GM23338 (cell line): ENCODE results near the gene ICAM2. TPM values are rescaled to one million over a fixed set of nuclear protein-coding genes. Genes with fewer than 3 reads are reported as not detected.

ENCODE experiments used
- ATAC-seq: fragments of 200-7000 bp; cut with Tn5 transposase; 3 replicates; pipeline ENCODE4 v1.9.1; 2020
- DNase-seq: peaks from one replicate; pipeline ENCODE4 v3.0.0-alpha.2; 2015; ENCODE audit warnings: low spot score
- H2AFZ ChIP-seq: fragments of 200-600 bp; sonication (generic); 2 replicates; pipeline ENCODE4 v1.8.0; 2016; ENCODE audit warnings: antibody characterized with exemption, mild to moderate bottlenecking, moderate library complexity
- H3F3A ChIP-seq: fragments of 200-600 bp; sonication (generic); replicated peaks from 2 replicates; pipeline ENCODE4 v1.8.0; 2017; ENCODE audit warnings: antibody characterized with exemption, mixed run types, low read depth
- H3K27ac ChIP-seq: fragments of 200-600 bp; sonication (generic); 2 replicates; pipeline ENCODE4 v1.6.1; 2016; ENCODE audit warnings: low read depth
- H3K27me3 ChIP-seq: fragments of 200-600 bp; sonication (generic); 2 replicates; pipeline ENCODE4 v1.8.0; 2016; ENCODE audit warnings: mild to moderate bottlenecking, mixed run types, moderate library complexity; ENCODE audit not compliant: insufficient read depth
- H3K36me3 ChIP-seq: fragments of 200-600 bp; sonication (generic); 2 replicates; pipeline ENCODE4 v1.8.0; 2016; ENCODE audit warnings: mild to moderate bottlenecking; ENCODE audit not compliant: insufficient read depth
- H3K4me1 ChIP-seq: fragments of 200-600 bp; sonication (generic); 2 replicates; pipeline ENCODE4 v1.8.0; 2016; ENCODE audit warnings: mild to moderate bottlenecking, moderate library complexity; ENCODE audit not compliant: insufficient read depth
- H3K4me2 ChIP-seq: fragments of 200-600 bp; sonication (generic); 2 replicates; pipeline ENCODE4 v1.7.1; 2017; ENCODE audit warnings: mixed run types
- H3K4me3 ChIP-seq: fragments of 200-600 bp; sonication (generic); 2 replicates; pipeline ENCODE4 v1.6.1; 2016; ENCODE audit warnings: mixed run types
- H3K79me2 ChIP-seq: fragments of 200-600 bp; sonication (generic); replicated peaks from 2 replicates; pipeline ENCODE4 v1.8.0; 2017; ENCODE audit warnings: mild to moderate bottlenecking; ENCODE audit not compliant: insufficient read depth
- H3K9me2 ChIP-seq: fragments of 200-600 bp; sonication (generic); 2 replicates; pipeline ENCODE4 v1.8.0; 2017; ENCODE audit not compliant: insufficient read depth
- H4K20me1 ChIP-seq: fragments of 200-600 bp; sonication (generic); replicated peaks from 2 replicates; pipeline ENCODE4 v1.8.0; 2017; ENCODE audit warnings: mild to moderate bottlenecking; ENCODE audit not compliant: insufficient read depth
- H3K27ac Mint-ChIP-seq: 2 replicates; pipeline ENCODE4 v1.8.0; 2020; ENCODE audit warnings: inconsistent platforms, mild to moderate bottlenecking, moderate library complexity, mixed read lengths
- H3K27me3 Mint-ChIP-seq: 3 replicates; pipeline ENCODE4 v1.8.0; 2022; ENCODE audit warnings: low read depth, mild to moderate bottlenecking, moderate library complexity, mixed read lengths, inconsistent platforms; ENCODE audit not compliant: insufficient read depth, poor library complexity
- H3K36me3 Mint-ChIP-seq: 3 replicates; pipeline ENCODE4 v1.8.0; 2021; ENCODE audit warnings: low read depth, mild to moderate bottlenecking, inconsistent platforms, moderate library complexity, mixed read lengths
- H3K4me1 Mint-ChIP-seq: 3 replicates; pipeline ENCODE4 v1.8.0; 2020; ENCODE audit warnings: mild to moderate bottlenecking, inconsistent platforms, mixed read lengths
- H3K4me3 Mint-ChIP-seq: 3 replicates; pipeline ENCODE4 v1.8.0; 2021; ENCODE audit warnings: moderate library complexity, mild to moderate bottlenecking, inconsistent platforms, mixed read lengths
- H3K9me3 Mint-ChIP-seq: 3 replicates; pipeline ENCODE4 v1.8.0; 2020; ENCODE audit warnings: moderate library complexity, mild to moderate bottlenecking, inconsistent platforms, mixed read lengths
- CREB1 ChIP-seq: fragments of 250-450 bp; sonication (Bioruptor Pico); IDR thresholded peaks from 2 replicates; pipeline ENCODE4 v1.5.0; 2020; ENCODE audit warnings: low read depth, mild to moderate bottlenecking, moderate library complexity
- ETS1 ChIP-seq: IDR thresholded peaks from 2 replicates; pipeline ENCODE4 v1.6.1; 2016; ENCODE audit warnings: antibody characterized with exemption
- EZH2 ChIP-seq: fragments of 200-600 bp; sonication (generic); IDR thresholded peaks from one replicate; pipeline ENCODE4 v1.8.0; 2017; ENCODE audit warnings: antibody characterized with exemption, mild to moderate bottlenecking, low read depth; ENCODE audit not compliant: unreplicated experiment
- EZH2phosphoT487 ChIP-seq: fragments of 200-600 bp; sonication (generic); IDR thresholded peaks from one replicate; pipeline ENCODE4 v1.8.1; 2018; ENCODE audit warnings: antibody characterized with exemption; ENCODE audit not compliant: unreplicated experiment
- JUNB ChIP-seq: IDR thresholded peaks from one replicate; pipeline ENCODE4 v1.6.1; 2016; ENCODE audit warnings: antibody characterized with exemption; ENCODE audit not compliant: unreplicated experiment
- NANOG ChIP-seq: IDR thresholded peaks from 2 replicates; pipeline ENCODE4 v1.6.1; 2016; ENCODE audit warnings: antibody characterized with exemption, borderline replicate concordance
- POLR2AphosphoS5 ChIP-seq: IDR thresholded peaks from 2 replicates; pipeline ENCODE4 v1.6.1; 2016; ENCODE audit warnings: antibody characterized with exemption, low read depth
- STAT1 ChIP-seq: IDR thresholded peaks from one replicate; pipeline ENCODE4 v1.6.1; 2016; ENCODE audit warnings: antibody characterized with exemption; ENCODE audit not compliant: unreplicated experiment
- ZNF114 ChIP-seq: fragments of 250-450 bp; sonication (Bioruptor Pico); IDR thresholded peaks from 2 replicates; pipeline ENCODE4 v1.5.0; 2020; ENCODE audit warnings: mild to moderate bottlenecking, moderate library complexity
- ZNF331 ChIP-seq: fragments of 250-450 bp; sonication (Bioruptor Pico); IDR thresholded peaks from 2 replicates; pipeline ENCODE4 v1.5.0; 2020; ENCODE audit warnings: low read depth, mild to moderate bottlenecking, moderate library complexity
- ZNF462 ChIP-seq: fragments of 250-450 bp; sonication (Bioruptor Pico); IDR thresholded peaks from 2 replicates; pipeline ENCODE4 v1.5.0; 2020; ENCODE audit warnings: mild to moderate bottlenecking, moderate library complexity
- polyA plus RNA-seq: library from polyadenylated mRNA; unstranded; fragments of >200 nt; fragmentation: Nextera tagmentation; extraction: Ambion mirVana; gene quantifications from 2 replicates; pipeline ENCODE4 v1.2.1, GENCODE V29; 2016
- total RNA-seq: library from RNA; depleted of rRNA; stranded (reverse); fragments of >200 nt; shearing (Covaris generic); gene quantifications from 2 replicates; pipeline ENCODE4 v1.2.3, GENCODE V29; 2014
- TF ChIP-seq, protein P1 (sequence below), 2 experiments: fragments of 200-600 bp in 1 of 2; sonication (generic) in 1 of 2; conservative IDR thresholded peaks; 2 replicates each; pipeline versions ENCODE4 v1.5.1 to v1.6.1; 2016 to 2017; ENCODE audit warnings: antibody characterized with exemption in 2 of 2, low read depth in 2 of 2, mild to moderate bottlenecking in 2 of 2, moderate library complexity in 1 of 2
- TF ChIP-seq, protein P2 (sequence below): IDR thresholded peaks from one replicate; pipeline ENCODE4 v1.6.1; 2018; ENCODE audit warnings: antibody characterized with exemption; ENCODE audit not compliant: unreplicated experiment

Gene ICAM2
- total and polyA plus RNA-seq, 2 experiments from 2014 or later: 0.31 to 0.86 TPM

DNA sequence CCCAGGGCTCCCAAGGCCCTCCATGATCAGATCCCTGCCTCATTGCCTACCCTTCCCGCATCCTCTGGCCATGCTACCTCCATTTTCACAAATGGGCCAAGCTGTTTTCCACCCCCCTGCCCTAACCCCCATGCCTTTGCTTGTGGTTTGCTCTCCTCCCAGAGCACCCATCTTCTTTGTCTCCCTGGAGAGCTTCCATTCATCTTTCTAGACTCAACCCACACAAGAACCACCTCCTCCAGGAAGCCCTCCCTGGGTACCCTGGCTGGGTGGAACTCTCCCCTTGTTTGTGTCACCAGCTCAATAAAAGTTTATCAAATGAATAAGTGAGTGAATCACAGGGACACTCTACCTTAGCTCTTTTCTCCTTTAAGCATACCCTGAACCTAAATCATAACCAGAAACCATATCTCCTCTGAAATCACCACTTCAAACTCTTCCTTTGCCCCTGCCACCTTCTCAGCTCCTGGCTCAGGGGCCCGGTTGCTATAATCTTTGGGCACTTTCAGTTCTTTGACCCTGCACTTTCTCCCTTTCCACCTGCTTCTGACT is 44.8 kb downstream of the ICAM2 start:
- Mint-ChIP-seq H3K9me3 (no peaks in the 10 kb centered on the region), H3K4me1 (peaks cover 7% of the 10 kb centered on the region), H3K4me3 (no peak overlapping the region; the same call in 2 of the 3 replicates), H3K27ac (no peak overlapping the region), H3K36me3 (no peaks in the 10 kb centered on the region; the same call in 2 of the 3 replicates), H3K27me3 (peaks cover 6% of the 10 kb centered on the region)
- H2AFZ ChIP-seq: no peak overlapping the region
- H3K27me3 ChIP-seq: no peaks in the 10 kb centered on the region
- H3K36me3 ChIP-seq: no peaks in the 10 kb centered on the region
- H3K4me2 ChIP-seq: no peak overlapping the region
- H3K79me2 ChIP-seq: no peaks in the 10 kb centered on the region
- no peaks in the 10 kb centered on the region for H3K4me1 ChIP-seq
- no peak for TF ChIP-seq JUNB
- no peak for TF ChIP-seq ZNF114 (CRISPR knock-in tag)
- TF ChIP-seq NANOG: no peak
- TF ChIP-seq POLR2AphosphoS5: no peak
- TF ChIP-seq, protein P1, sequence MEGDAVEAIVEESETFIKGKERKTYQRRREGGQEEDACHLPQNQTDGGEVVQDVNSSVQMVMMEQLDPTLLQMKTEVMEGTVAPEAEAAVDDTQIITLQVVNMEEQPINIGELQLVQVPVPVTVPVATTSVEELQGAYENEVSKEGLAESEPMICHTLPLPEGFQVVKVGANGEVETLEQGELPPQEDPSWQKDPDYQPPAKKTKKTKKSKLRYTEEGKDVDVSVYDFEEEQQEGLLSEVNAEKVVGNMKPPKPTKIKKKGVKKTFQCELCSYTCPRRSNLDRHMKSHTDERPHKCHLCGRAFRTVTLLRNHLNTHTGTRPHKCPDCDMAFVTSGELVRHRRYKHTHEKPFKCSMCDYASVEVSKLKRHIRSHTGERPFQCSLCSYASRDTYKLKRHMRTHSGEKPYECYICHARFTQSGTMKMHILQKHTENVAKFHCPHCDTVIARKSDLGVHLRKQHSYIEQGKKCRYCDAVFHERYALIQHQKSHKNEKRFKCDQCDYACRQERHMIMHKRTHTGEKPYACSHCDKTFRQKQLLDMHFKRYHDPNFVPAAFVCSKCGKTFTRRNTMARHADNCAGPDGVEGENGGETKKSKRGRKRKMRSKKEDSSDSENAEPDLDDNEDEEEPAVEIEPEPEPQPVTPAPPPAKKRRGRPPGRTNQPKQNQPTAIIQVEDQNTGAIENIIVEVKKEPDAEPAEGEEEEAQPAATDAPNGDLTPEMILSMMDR (conservative IDR thresholded peaks at IDR 0.05; ENCODE audit: low read depth in 2 of 2): no peak
- TF ChIP-seq EZH2phosphoT487: no peak
- no peak for TF ChIP-seq ZNF331 (CRISPR knock-in tag)
- no peak for TF ChIP-seq ETS1
- TF ChIP-seq, protein P2, sequence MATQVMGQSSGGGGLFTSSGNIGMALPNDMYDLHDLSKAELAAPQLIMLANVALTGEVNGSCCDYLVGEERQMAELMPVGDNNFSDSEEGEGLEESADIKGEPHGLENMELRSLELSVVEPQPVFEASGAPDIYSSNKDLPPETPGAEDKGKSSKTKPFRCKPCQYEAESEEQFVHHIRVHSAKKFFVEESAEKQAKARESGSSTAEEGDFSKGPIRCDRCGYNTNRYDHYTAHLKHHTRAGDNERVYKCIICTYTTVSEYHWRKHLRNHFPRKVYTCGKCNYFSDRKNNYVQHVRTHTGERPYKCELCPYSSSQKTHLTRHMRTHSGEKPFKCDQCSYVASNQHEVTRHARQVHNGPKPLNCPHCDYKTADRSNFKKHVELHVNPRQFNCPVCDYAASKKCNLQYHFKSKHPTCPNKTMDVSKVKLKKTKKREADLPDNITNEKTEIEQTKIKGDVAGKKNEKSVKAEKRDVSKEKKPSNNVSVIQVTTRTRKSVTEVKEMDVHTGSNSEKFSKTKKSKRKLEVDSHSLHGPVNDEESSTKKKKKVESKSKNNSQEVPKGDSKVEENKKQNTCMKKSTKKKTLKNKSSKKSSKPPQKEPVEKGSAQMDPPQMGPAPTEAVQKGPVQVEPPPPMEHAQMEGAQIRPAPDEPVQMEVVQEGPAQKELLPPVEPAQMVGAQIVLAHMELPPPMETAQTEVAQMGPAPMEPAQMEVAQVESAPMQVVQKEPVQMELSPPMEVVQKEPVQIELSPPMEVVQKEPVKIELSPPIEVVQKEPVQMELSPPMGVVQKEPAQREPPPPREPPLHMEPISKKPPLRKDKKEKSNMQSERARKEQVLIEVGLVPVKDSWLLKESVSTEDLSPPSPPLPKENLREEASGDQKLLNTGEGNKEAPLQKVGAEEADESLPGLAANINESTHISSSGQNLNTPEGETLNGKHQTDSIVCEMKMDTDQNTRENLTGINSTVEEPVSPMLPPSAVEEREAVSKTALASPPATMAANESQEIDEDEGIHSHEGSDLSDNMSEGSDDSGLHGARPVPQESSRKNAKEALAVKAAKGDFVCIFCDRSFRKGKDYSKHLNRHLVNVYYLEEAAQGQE: no peak
- TF ChIP-seq EZH2: no peak
- no peak for TF ChIP-seq STAT1
- no peak for TF ChIP-seq CREB1 (CRISPR knock-in tag)
- TF ChIP-seq ZNF462 (CRISPR knock-in tag): no peak
- H3F3A ChIP-seq: no peaks in the 10 kb centered on the region
- DNase-seq: no peak
- no peaks in the 10 kb centered on the region for H3K9me2 ChIP-seq
- no peak overlapping the region for H3K4me3 ChIP-seq
- H4K20me1 ChIP-seq: no peaks in the 10 kb centered on the region
- ATAC-seq: no peak
- H3K27ac ChIP-seq: no peak overlapping the region
